GM19438 (cell line): ENCODE results near the gene CNIH2.
"Not testable (repeated sequence)": the region's sequence is repeated elsewhere in the genome, so short reads cannot be mapped to it uniquely, and the experiment has no call there.

Experiments
- ATAC-seq: cut with Tn5 transposase; IDR thresholded peaks from one replicate; pipeline ENCODE4 v1.9.1; 2021; ENCODE audit warnings: low read depth; ENCODE audit not compliant: unreplicated experiment

CNIH2 gene

GRCh38 chr11:66312549-66313320 is 34.8 kb downstream of the CNIH2 start:
- peak; percentile 62 for ATAC-seq

- no peak for ATAC-seq
Observed at GRCh38 chr11:66313321-66314185, 35.6 kb downstream of the CNIH2 start.

- no peak for ATAC-seq
Observed at GRCh38 chr11:66314186-66314501, 36.2 kb downstream of the CNIH2 start.

GRCh38 chr11:66314561-66315497 is 36.9 kb downstream of the CNIH2 start:
- no peak for ATAC-seq

- no peak for ATAC-seq
Observed at GRCh38 chr11:66315498-66315885, 37.5 kb downstream of the CNIH2 start.

GRCh38 chr11:66315921-66316811 is 38.2 kb downstream of the CNIH2 start:
- no peak for ATAC-seq

GRCh38 chr11:66316849-66317251 is 38.9 kb downstream of the CNIH2 start, which contains the start of gene CD248:
Gene CD248, minus strand, starts transcription at chr11:66317044. Its CDS starts 17 bp downstream, at chr11:66317027.
- no peak for ATAC-seq

GRCh38 chr11:66317322-66317722 is 39.3 kb downstream of the CNIH2 start:
- no peak for ATAC-seq

GRCh38 chr11:66317723-66318599 is 40.0 kb downstream of the CNIH2 start:
- no peak for ATAC-seq

- no peak for ATAC-seq
Observed at GRCh38 chr11:66318600-66318970, 40.6 kb downstream of the CNIH2 start.

- ATAC-seq, result not testable (repeated sequence)
Observed at GRCh38 chr11:66320289-66320688, 42.3 kb downstream of the CNIH2 start.

GRCh38 chr11:66320748-66321147 is 42.8 kb downstream of the CNIH2 start:
- ATAC-seq, result not testable (repeated sequence)

- no peak for ATAC-seq
Observed at GRCh38 chr11:66321606-66322005, 43.6 kb downstream of the CNIH2 start.

GRCh38 chr11:66322732-66323427 is 44.9 kb downstream of the CNIH2 start:
- ATAC-seq, result no peak

GRCh38 chr11:66323684-66324083 is 45.7 kb downstream of the CNIH2 start:
- ATAC-seq, result no peak

GRCh38 chr11:66324664-66325063 is 46.7 kb downstream of the CNIH2 start:
- no peak for ATAC-seq

GRCh38 chr11:66325263-66325671 is 47.3 kb downstream of the CNIH2 start:
- no peak for ATAC-seq
